ENCODE results near the gene PPP2R3A. TPM values are rescaled to one million over a fixed set of nuclear protein-coding genes. Genes with fewer than 3 reads are reported as not detected.

Gene PPP2R3A
- total RNA-seq, 2 donors from 2014 or later = 9.0 to 25.9 TPM

- Histone ChIP-seq H3K9me3 (no peaks in the 10 kb centered on the region), H3K27me3 (replicated peaks; ENCODE audit: insufficient read depth) (no peaks in the 10 kb centered on the region), H3K36me3 (no peaks in the 10 kb centered on the region), H3K4me3 (no peak overlapping the region), H3K4me1 (replicated peaks) (no peaks in the 10 kb centered on the region), H3K27ac (no peak overlapping the region)
- TF ChIP-seq POLR2AphosphoS5 (IDR thresholded peaks at IDR 0.05) (no peak), CTCF (IDR thresholded peaks at IDR 0.05) (no peak), POLR2A (IDR thresholded peaks at IDR 0.05) (no peak)
- no peak for DNase-seq (ENCODE audit: low spot score)
- 68% methylated on average over 1 of the region's 1 CpG for WGBS
- intact Hi-C loops (cut with DNase I) = no loop called here
These were observed 53.3 kb downstream of the PPP2R3A start for GRCh38 chr3:136018876-136019275.

GRCh38 chr3:136021803-136022202, 56.3 kb downstream of the PPP2R3A start:
- no peak for DNase-seq (ENCODE audit: low spot score)
- H3K27me3 ChIP-seq (replicated peaks; ENCODE audit: insufficient read depth) = no peaks in the 10 kb centered on the region
- no peak overlapping the region for H3K4me3 ChIP-seq
- TF ChIP-seq POLR2AphosphoS5 (IDR thresholded peaks at IDR 0.05) (no peak), POLR2A (IDR thresholded peaks at IDR 0.05) (no peak), CTCF (IDR thresholded peaks at IDR 0.05) (no peak)
- no peaks in the 10 kb centered on the region for H3K9me3 ChIP-seq
- intact Hi-C loops (cut with DNase I) = no loop called here
- 82% methylated on average over 1 of the region's 1 CpG for WGBS
- no peaks in the 10 kb centered on the region for H3K4me1 ChIP-seq (replicated peaks)
- H3K27ac ChIP-seq = no peak overlapping the region
- no peaks in the 10 kb centered on the region for H3K36me3 ChIP-seq

GRCh38 chr3:136022529-136023263, 57.2 kb downstream of the PPP2R3A start:
- 52% methylated on average over 6 of the region's 6 CpGs for WGBS
- Histone ChIP-seq H3K4me3 (no peak overlapping the region), H3K4me1 (replicated peaks) (no peaks in the 10 kb centered on the region), H3K9me3 (no peaks in the 10 kb centered on the region), H3K27me3 (replicated peaks; ENCODE audit: insufficient read depth) (no peaks in the 10 kb centered on the region), H3K36me3 (no peaks in the 10 kb centered on the region), H3K27ac (no peak overlapping the region)
- TF ChIP-seq POLR2A (IDR thresholded peaks at IDR 0.05) = no peak
- no peak for TF ChIP-seq POLR2AphosphoS5 (IDR thresholded peaks at IDR 0.05)
- no peak for TF ChIP-seq CTCF (IDR thresholded peaks at IDR 0.05)
- no peak for DNase-seq (ENCODE audit: low spot score)
- intact Hi-C loops (cut with DNase I) = no loop called here

GRCh38 chr3:136023264-136023978, 57.9 kb downstream of the PPP2R3A start:
- no peak for DNase-seq (ENCODE audit: low spot score)
- Histone ChIP-seq H3K9me3 (no peaks in the 10 kb centered on the region), H3K27me3 (replicated peaks; ENCODE audit: insufficient read depth) (no peaks in the 10 kb centered on the region), H3K27ac (no peak overlapping the region), H3K4me1 (replicated peaks) (no peaks in the 10 kb centered on the region), H3K36me3 (no peaks in the 10 kb centered on the region), H3K4me3 (no peak overlapping the region)
- intact Hi-C loops (cut with DNase I) = no loop called here
- 78% methylated on average over 3 of the region's 3 CpGs for WGBS
- TF ChIP-seq CTCF (IDR thresholded peaks at IDR 0.05) = no peak
- TF ChIP-seq POLR2AphosphoS5 (IDR thresholded peaks at IDR 0.05) = no peak
- TF ChIP-seq POLR2A (IDR thresholded peaks at IDR 0.05) = no peak

Measured in prostate gland (tissue), 2 donors.